ENCODE results near the gene DNAAF3. TPM values are rescaled to one million over a fixed set of nuclear protein-coding genes. Genes with fewer than 3 reads are reported as not detected.

The DNAAF3 gene
- total RNA-seq, 2 donors from 2014 or later: 1.6 to 2.4 TPM

DNA sequence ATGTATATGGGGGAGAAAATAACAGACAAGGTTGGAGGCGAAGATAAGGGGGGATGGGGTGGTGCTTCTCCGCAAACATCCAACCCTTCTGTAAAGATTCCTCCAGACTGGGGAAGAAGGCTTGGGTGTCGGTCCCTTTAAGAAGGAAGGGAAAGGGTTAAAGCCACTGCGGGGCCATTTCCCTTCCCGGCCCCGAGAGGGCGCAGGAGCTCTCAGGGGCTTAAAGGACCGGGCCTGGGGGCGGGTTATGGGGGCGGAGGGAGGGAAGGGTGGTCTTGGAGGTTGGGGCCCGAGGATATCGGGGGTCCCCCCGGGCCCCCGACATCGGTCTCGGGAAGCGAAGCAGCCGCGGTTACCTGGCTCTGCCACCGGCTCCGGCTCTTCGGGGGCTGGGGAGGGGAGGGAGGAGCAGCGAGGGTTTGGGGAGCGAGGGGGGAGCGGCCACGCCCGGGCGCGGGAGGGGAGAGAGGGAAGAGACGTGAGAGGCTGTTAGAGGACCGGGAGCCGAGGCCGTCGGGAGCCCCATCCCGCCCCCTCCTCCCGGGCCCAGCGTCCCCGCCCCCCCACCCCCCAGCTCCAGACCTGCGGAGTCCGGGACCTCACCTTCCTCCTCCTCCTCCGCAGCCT, 20.2 kb downstream of the DNAAF3 start:
- TF ChIP-seq, protein P1, sequence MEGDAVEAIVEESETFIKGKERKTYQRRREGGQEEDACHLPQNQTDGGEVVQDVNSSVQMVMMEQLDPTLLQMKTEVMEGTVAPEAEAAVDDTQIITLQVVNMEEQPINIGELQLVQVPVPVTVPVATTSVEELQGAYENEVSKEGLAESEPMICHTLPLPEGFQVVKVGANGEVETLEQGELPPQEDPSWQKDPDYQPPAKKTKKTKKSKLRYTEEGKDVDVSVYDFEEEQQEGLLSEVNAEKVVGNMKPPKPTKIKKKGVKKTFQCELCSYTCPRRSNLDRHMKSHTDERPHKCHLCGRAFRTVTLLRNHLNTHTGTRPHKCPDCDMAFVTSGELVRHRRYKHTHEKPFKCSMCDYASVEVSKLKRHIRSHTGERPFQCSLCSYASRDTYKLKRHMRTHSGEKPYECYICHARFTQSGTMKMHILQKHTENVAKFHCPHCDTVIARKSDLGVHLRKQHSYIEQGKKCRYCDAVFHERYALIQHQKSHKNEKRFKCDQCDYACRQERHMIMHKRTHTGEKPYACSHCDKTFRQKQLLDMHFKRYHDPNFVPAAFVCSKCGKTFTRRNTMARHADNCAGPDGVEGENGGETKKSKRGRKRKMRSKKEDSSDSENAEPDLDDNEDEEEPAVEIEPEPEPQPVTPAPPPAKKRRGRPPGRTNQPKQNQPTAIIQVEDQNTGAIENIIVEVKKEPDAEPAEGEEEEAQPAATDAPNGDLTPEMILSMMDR (IDR thresholded peaks at IDR 0.05): peak; percentile 23
- DNase-seq: peak; percentile 33
- Histone ChIP-seq H3K9ac (ENCODE audit: low read depth in 2 of 2, low read length in 2 of 2) (no peak overlapping the region), H3K27me3 (peaks cover 18% of the 10 kb centered on the region), H3K27ac (no peak overlapping the region), H3K4me3 (no peak overlapping the region), H3K36me3 (no peaks in the 10 kb centered on the region), H3K4me1 (no peaks in the 10 kb centered on the region), H3K9me3 (no peaks in the 10 kb centered on the region)
- intact Hi-C loops (cut with DNase I): no loop called here

DNA sequence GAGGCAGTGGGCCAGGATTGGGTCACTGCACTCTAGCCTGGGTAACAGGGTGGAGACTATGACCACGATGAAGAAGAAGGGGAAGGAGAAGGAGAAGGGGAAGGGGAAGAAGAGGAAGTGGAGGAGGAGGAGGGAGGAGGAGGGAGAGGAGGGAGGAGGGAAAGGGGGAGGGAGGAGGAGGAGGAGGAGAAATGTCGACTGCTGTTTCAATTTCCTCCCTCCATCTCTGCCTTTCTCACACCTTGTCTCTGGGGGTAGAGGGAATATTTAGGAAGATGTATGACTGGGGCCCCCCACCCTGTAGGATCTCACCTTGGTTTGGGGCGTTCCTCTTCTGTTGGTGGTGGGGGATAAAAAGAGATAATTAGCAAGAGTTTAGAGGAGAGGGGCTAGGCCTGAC, 21.2 kb downstream of the DNAAF3 start:
- no peaks in the 10 kb centered on the region for H3K9me3 ChIP-seq
- TF ChIP-seq, protein P1 (IDR thresholded peaks at IDR 0.05): no peak
- intact Hi-C loops (cut with DNase I): no loop called here
- H3K27ac ChIP-seq: no peak overlapping the region
- no peak overlapping the region for H3K4me3 ChIP-seq
- no peaks in the 10 kb centered on the region for H3K4me1 ChIP-seq
- no peak for DNase-seq
- H3K27me3 ChIP-seq: peaks cover 18% of the 10 kb centered on the region
- H3K36me3 ChIP-seq: no peaks in the 10 kb centered on the region
- H3K9ac ChIP-seq (ENCODE audit: low read depth in 2 of 2, low read length in 2 of 2): no peak overlapping the region

DNA sequence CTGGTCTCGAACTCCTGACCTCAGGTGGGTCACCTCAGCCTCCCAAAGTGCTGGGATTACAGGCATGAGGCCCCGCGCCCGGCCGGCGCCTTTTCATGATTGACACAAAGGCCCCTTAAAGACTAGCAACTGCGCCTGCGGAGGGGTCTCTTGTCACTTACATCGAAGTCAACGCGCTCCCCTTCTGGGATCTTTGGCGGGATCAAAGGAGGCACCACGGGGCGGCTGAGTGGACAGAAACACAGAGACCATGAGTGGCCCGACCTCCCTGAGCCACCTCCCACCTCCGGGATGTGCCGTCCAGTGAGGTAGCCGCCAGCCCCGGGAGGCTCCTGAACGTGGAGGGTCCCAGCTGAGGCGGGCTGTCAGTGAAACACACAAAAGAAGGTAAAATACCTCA, 24.7 kb downstream of the DNAAF3 start:
- no peak overlapping the region for H3K27ac ChIP-seq
- H3K9me3 ChIP-seq: no peaks in the 10 kb centered on the region
- no peaks in the 10 kb centered on the region for H3K36me3 ChIP-seq
- H3K9ac ChIP-seq (ENCODE audit: low read depth in 2 of 2, low read length in 2 of 2): no peak overlapping the region
- intact Hi-C loops (cut with DNase I): loop anchor here (2.0 to 5.0 kb wide), 2 partner anchors 276 to 363 kb away; no protein-coding TSS in a partner anchor
- TF ChIP-seq, protein P1 (IDR thresholded peaks at IDR 0.05): no peak
- no peaks in the 10 kb centered on the region for H3K4me1 ChIP-seq
- no peak for DNase-seq
- H3K4me3 ChIP-seq: no peak overlapping the region
- peaks cover 20% of the 10 kb centered on the region for H3K27me3 ChIP-seq

DNA sequence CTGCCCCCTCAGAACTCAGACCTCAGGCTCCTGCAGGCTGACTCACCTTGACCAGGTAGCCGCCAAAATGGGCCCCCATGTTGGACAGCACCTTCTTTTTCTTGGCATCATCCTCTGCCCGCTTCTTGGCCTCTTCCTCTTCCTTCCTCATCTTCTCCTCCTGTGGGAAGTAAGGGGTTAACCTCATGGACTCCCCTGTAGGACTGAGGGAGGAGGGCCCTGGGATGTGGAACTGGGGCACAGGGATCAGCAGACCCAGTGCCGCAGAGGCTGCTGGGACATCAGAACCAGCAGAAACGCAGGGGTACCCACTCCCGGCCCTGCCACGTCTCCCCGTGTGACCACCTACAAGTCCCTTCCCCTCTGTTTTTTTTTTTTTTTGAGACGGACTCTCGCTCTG, 28.5 kb downstream of the DNAAF3 start:
- H3K4me1 ChIP-seq: no peaks in the 10 kb centered on the region
- H3K9me3 ChIP-seq: no peaks in the 10 kb centered on the region
- H3K36me3 ChIP-seq: no peaks in the 10 kb centered on the region
- intact Hi-C loops (cut with DNase I): no loop called here
- H3K4me3 ChIP-seq: no peak overlapping the region
- no peak overlapping the region for H3K27ac ChIP-seq
- TF ChIP-seq, protein P1 (IDR thresholded peaks at IDR 0.05): no peak
- no peak overlapping the region for H3K9ac ChIP-seq (ENCODE audit: low read depth in 2 of 2, low read length in 2 of 2)
- H3K27me3 ChIP-seq: peaks cover 5% of the 10 kb centered on the region
- DNase-seq: no peak

DNA sequence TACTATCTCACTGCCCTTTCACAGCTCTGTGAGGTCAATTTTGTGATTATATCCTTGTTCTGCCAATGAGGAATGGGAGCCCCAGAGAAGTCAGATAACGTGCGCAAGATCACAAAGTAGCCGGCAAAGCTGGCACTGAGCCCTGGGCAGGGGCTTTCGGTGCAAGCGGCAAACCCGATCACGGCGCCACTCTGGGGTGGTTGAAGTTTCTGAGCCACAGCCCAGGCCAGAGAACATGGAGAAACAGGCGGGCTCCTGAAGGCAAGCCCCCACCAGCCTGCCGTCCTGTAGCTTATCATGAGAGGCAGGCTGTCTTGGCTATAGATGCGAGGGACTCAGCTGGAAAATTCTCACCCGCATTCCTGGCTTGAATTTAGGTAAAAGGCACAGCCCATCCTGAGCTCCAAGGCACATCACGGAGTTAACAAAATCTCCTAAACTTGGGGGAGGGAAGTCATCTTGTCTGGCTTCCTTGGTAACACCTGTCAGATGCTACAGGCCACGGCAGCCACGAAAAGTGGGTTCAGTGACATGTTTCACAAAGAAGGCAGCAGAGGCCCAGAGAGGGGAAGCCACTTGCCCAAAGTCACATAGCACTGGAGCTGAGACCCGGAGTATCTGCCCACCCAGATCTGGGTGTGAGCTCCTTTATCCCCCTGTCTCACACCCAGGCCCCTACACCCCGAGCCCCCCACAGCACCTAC, 29.9 kb downstream of the DNAAF3 start:
- H3K4me1 ChIP-seq: no peaks in the 10 kb centered on the region
- no peak overlapping the region for H3K27ac ChIP-seq
- no peaks in the 10 kb centered on the region for H3K9me3 ChIP-seq
- no peaks in the 10 kb centered on the region for H3K36me3 ChIP-seq
- no peak overlapping the region for H3K9ac ChIP-seq (ENCODE audit: low read depth in 2 of 2, low read length in 2 of 2)
- no peak overlapping the region for H3K4me3 ChIP-seq
- TF ChIP-seq, protein P1 (IDR thresholded peaks at IDR 0.05): no peak
- H3K27me3 ChIP-seq: peaks cover 5% of the 10 kb centered on the region
- intact Hi-C loops (cut with DNase I): no loop called here
- no peak for DNase-seq
